ENCODE data around the gene PPM1B. TPM values are rescaled to one million over a fixed set of nuclear protein-coding genes. Genes with fewer than 3 reads are reported as not detected.

The PPM1B gene
- total RNA-seq, 1 experiment from 2014 or later: 43.5 TPM

DNA sequence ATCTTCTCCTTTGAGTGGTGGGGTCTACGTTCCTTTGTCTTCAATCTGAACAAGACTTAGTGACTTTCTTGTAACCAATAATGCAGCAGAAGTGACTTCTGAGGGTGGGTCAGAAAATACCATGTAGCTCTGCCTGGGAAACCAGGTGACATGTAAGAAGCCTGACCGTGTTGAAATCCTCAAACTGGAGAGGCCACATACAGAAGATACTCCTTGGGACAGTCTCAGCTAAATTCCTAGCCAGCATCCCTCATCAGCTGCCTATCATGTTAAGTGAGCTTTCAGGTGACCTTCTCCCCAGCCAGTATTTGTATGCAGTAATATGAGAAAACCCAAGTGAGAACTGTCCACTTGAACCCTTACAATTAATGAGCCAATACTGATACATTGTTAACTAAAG is 27.0 kb downstream of the PPM1B start:
- Histone ChIP-seq H3K27me3 (replicated peaks; ENCODE audit: insufficient read depth, low read depth, low read length, poor library complexity) (no peaks in the 10 kb centered on the region), H3K9me3 (ENCODE audit: low read depth, low read length, poor library complexity, severe bottlenecking) (no peaks in the 10 kb centered on the region), H3K36me3 (ENCODE audit: insufficient read depth, low read length, poor library complexity, severe bottlenecking) (peaks cover 3% of the 10 kb centered on the region), H3K4me1 (ENCODE audit: insufficient read depth, low read length, poor library complexity, severe bottlenecking) (no peaks in the 10 kb centered on the region), H3K4me3 (ENCODE audit: low read depth, low read length, poor library complexity, severe bottlenecking) (no peak overlapping the region), H3K27ac (ENCODE audit: low read depth, low read length, poor library complexity, severe bottlenecking) (no peak overlapping the region)
- no TSS peak for BruUV-seq (replicated peaks)
- TF ChIP-seq EZH2 (IDR thresholded peaks at IDR 0.05; ENCODE audit: borderline replicate concordance, low read depth, low read length, poor library complexity, severe bottlenecking): no peak
- TF ChIP-seq, protein P1, sequence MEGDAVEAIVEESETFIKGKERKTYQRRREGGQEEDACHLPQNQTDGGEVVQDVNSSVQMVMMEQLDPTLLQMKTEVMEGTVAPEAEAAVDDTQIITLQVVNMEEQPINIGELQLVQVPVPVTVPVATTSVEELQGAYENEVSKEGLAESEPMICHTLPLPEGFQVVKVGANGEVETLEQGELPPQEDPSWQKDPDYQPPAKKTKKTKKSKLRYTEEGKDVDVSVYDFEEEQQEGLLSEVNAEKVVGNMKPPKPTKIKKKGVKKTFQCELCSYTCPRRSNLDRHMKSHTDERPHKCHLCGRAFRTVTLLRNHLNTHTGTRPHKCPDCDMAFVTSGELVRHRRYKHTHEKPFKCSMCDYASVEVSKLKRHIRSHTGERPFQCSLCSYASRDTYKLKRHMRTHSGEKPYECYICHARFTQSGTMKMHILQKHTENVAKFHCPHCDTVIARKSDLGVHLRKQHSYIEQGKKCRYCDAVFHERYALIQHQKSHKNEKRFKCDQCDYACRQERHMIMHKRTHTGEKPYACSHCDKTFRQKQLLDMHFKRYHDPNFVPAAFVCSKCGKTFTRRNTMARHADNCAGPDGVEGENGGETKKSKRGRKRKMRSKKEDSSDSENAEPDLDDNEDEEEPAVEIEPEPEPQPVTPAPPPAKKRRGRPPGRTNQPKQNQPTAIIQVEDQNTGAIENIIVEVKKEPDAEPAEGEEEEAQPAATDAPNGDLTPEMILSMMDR (conservative IDR thresholded peaks at IDR 0.05; ENCODE audit: low read depth, low read length): no peak
- ChIA-PET CTCF (no interaction called here), POLR2A (ENCODE audit: low non-redundant PET) (no interaction called here)
- DNase-seq (ENCODE audit: low spot score): no peak
- intact Hi-C loops (cut with micrococcal nuclease; ENCODE audit: unreplicated experiment): no loop called here

DNA sequence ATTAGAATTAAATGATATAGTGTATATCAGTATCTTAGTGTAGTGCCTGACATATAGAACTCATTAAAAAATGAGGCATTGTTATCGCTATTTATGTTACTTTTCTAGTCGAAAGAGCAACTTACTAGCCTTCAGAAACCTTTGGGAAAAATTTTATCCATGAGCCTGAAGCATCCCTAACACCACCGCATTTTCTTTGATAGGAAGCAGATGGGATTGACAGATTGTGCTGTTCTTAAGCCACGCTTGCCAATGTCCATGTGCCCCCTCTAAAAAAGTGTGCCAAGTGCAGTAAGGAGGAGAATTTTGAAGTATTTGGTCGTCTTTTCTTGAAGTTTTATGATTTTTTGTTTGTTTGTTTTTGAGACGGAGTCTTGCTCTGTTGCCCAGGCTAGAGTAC is 29.1 kb downstream of the PPM1B start:
- intact Hi-C loops (cut with micrococcal nuclease; ENCODE audit: unreplicated experiment): no loop called here
- Histone ChIP-seq H3K4me1 (ENCODE audit: insufficient read depth, low read length, poor library complexity, severe bottlenecking) (no peaks in the 10 kb centered on the region), H3K27ac (ENCODE audit: low read depth, low read length, poor library complexity, severe bottlenecking) (no peak overlapping the region), H3K27me3 (replicated peaks; ENCODE audit: insufficient read depth, low read depth, low read length, poor library complexity) (no peaks in the 10 kb centered on the region), H3K36me3 (ENCODE audit: insufficient read depth, low read length, poor library complexity, severe bottlenecking) (no peaks in the 10 kb centered on the region), H3K4me3 (ENCODE audit: low read depth, low read length, poor library complexity, severe bottlenecking) (no peak overlapping the region), H3K9me3 (ENCODE audit: low read depth, low read length, poor library complexity, severe bottlenecking) (no peaks in the 10 kb centered on the region)
- BruUV-seq (replicated peaks): no TSS peak
- no peak for TF ChIP-seq EZH2 (IDR thresholded peaks at IDR 0.05; ENCODE audit: borderline replicate concordance, low read depth, low read length, poor library complexity, severe bottlenecking)
- TF ChIP-seq, protein P1 (conservative IDR thresholded peaks at IDR 0.05; ENCODE audit: low read depth, low read length): no peak
- DNase-seq (ENCODE audit: low spot score): no peak
- POLR2A ChIA-PET (ENCODE audit: low non-redundant PET): no interaction called here
- CTCF ChIA-PET: no interaction called here

DNA sequence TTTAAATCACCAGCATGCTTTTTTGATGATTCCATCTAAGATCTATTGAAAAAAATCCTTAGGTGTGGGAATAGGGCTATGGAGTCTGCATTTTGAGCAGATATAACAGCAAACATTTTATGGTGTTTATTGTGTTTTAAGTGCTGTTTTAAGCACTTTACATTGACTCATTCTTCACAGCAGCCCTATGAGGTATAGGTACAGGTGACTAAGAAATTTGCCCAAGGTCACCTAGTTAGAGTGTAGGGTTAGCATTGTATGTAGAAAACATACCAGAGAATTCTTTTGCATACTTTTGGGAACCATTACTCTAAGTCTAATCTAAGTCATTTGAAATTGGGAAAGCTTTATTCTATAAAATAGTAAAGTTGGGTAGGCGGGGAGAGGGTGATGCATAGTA is 31.3 kb downstream of the PPM1B start:
- TF ChIP-seq EZH2 (IDR thresholded peaks at IDR 0.05; ENCODE audit: borderline replicate concordance, low read depth, low read length, poor library complexity, severe bottlenecking): no peak
- TF ChIP-seq, protein P1 (conservative IDR thresholded peaks at IDR 0.05; ENCODE audit: low read depth, low read length): no peak
- ChIA-PET CTCF (no interaction called here), POLR2A (ENCODE audit: low non-redundant PET) (no interaction called here)
- H3K4me1 ChIP-seq (ENCODE audit: insufficient read depth, low read length, poor library complexity, severe bottlenecking): peaks cover 2% of the 10 kb centered on the region
- H3K9me3 ChIP-seq (ENCODE audit: low read depth, low read length, poor library complexity, severe bottlenecking): no peaks in the 10 kb centered on the region
- no peak overlapping the region for H3K4me3 ChIP-seq (ENCODE audit: low read depth, low read length, poor library complexity, severe bottlenecking)
- no peak overlapping the region for H3K27ac ChIP-seq (ENCODE audit: low read depth, low read length, poor library complexity, severe bottlenecking)
- no TSS peak for BruUV-seq (replicated peaks)
- H3K27me3 ChIP-seq (replicated peaks; ENCODE audit: insufficient read depth, low read depth, low read length, poor library complexity): no peaks in the 10 kb centered on the region
- no peak for DNase-seq (ENCODE audit: low spot score)
- intact Hi-C loops (cut with micrococcal nuclease; ENCODE audit: unreplicated experiment): no loop called here
- peaks cover 3% of the 10 kb centered on the region for H3K36me3 ChIP-seq (ENCODE audit: insufficient read depth, low read length, poor library complexity, severe bottlenecking)

All from A673 (cell line).